Astrocyte of the cerebellum (primary cell): ENCODE results near the gene HDAC4.

ENCODE experiments used
- DNase-seq: peaks from one replicate; pipeline ENCODE4 v3.0.0-alpha.2; 2011; ENCODE audit warnings: low read depth
- H3K4me3 ChIP-seq: 2 replicates; pipeline ENCODE4 v1.5.1; 2011; ENCODE audit warnings: mild to moderate bottlenecking, low read depth, low read length, moderate library complexity
- in situ Hi-C: cut with HindIII; loops from 2 replicates; pipeline ENCODE4 v1.10.0; 2017; ENCODE audit warnings: low sequenced_read_pairs
- TF ChIP-seq, protein P1 (sequence below): IDR thresholded peaks from 2 replicates; pipeline ENCODE4 v1.5.1; 2012; ENCODE audit warnings: low read length, low read depth, moderate library complexity, mild to moderate bottlenecking; ENCODE audit errors: missing control alignments

The HDAC4 gene

DNA sequence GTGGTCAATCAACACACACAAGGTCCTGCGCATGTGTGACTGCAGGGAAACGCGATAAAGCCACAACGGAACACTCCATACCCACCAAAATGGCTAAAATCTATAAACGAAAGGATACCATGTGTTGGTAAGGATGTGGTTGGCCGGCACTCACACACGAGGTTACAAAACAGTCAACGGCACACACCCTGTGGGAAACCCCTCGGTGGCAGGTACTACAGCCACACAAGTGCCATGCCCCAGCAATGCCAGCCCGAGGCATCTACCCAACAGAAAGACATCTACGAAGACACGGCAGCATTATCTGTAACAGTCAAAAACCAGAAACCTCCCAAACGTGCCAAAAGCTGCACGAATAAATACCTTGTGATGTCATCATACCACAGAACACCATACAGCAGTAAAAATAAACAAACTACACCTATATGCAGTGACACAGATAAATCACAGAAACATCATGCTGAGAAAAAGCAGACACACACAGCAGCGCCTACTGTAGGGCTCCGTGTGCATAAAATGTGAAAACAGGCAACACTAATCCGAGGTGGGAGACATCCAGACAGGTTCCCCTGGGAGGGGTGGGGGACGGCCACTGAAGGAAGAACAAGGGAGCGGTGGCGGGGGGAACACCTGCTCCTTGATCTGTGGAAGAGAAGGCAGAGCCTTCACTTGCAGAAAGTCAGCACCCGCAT lies 36.7 kb downstream of the HDAC4 start:
- in situ Hi-C loops, result loop anchor here (25.0 kb wide), 1 partner anchor 227 kb away; no protein-coding TSS in a partner anchor
- TF ChIP-seq, protein P1, sequence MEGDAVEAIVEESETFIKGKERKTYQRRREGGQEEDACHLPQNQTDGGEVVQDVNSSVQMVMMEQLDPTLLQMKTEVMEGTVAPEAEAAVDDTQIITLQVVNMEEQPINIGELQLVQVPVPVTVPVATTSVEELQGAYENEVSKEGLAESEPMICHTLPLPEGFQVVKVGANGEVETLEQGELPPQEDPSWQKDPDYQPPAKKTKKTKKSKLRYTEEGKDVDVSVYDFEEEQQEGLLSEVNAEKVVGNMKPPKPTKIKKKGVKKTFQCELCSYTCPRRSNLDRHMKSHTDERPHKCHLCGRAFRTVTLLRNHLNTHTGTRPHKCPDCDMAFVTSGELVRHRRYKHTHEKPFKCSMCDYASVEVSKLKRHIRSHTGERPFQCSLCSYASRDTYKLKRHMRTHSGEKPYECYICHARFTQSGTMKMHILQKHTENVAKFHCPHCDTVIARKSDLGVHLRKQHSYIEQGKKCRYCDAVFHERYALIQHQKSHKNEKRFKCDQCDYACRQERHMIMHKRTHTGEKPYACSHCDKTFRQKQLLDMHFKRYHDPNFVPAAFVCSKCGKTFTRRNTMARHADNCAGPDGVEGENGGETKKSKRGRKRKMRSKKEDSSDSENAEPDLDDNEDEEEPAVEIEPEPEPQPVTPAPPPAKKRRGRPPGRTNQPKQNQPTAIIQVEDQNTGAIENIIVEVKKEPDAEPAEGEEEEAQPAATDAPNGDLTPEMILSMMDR, result no peak
- DNase-seq, result no peak
- no peak overlapping the region for H3K4me3 ChIP-seq

- in situ Hi-C loops, result loop anchor here (25.0 kb wide), 1 partner anchor 225 kb away; no protein-coding TSS in a partner anchor
- TF ChIP-seq, protein P1, result no peak
- no peak overlapping the region for H3K4me3 ChIP-seq
- DNase-seq, result no peak
These were observed 38.3 kb downstream of the HDAC4 start for GRCh38 chr2:239362507-239362906.

DNA sequence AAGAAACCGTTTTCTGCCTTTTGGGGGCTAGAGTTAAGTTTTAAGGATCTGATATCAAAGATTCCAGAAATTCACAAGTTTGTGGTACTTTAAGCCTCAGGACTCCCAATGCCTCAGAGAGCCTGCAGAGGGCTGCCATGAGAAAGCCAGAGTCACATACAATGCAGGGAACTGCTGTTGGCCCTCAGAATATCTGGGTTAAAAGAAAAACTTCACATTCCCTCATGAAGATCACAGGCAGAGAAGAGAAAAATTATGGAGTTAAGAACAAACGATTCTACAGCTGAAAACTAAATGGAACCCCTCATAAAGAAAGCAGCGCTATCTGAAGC lies 39.5 kb downstream of the HDAC4 start:
- no peak overlapping the region for H3K4me3 ChIP-seq
- in situ Hi-C loops, result loop anchor here (25.0 kb wide), 1 partner anchor 224 kb away; no protein-coding TSS in a partner anchor
- TF ChIP-seq, protein P1, result peak; percentile 60
- peak; percentile 29 for DNase-seq

GRCh38 chr2:239360421-239361310 lies 40.2 kb downstream of the HDAC4 start:
- DNase-seq, result no peak
- TF ChIP-seq, protein P1, result no peak
- in situ Hi-C loops, result loop anchor here (25.0 kb wide), 1 partner anchor 223 kb away; no protein-coding TSS in a partner anchor
- no peak overlapping the region for H3K4me3 ChIP-seq

- in situ Hi-C loops, result loop anchor here (25.0 kb wide), 1 partner anchor 223 kb away; no protein-coding TSS in a partner anchor
- H3K4me3 ChIP-seq, result no peak overlapping the region
- DNase-seq, result no peak
- TF ChIP-seq, protein P1, result no peak
These were observed 40.8 kb downstream of the HDAC4 start for GRCh38 chr2:239360008-239360407.

GRCh38 chr2:239359196-239359912 lies 41.5 kb downstream of the HDAC4 start:
- H3K4me3 ChIP-seq, result no peak overlapping the region
- TF ChIP-seq, protein P1, result no peak
- DNase-seq, result no peak
- in situ Hi-C loops, result loop anchor here (25.0 kb wide), 1 partner anchor 222 kb away; no protein-coding TSS in a partner anchor
